Head of caudate nucleus (tissue), 42 donors: ENCODE data around the gene USH1G.

Experiments used
- DNase-seq, 42 donors: peaks; one replicate each; pipeline versions ENCODE4 v3.0.0 to v3.0.0-alpha.2; 2020 to 2021; ENCODE audit warnings: mixed read lengths in 7 of 42
- intact Hi-C: fragments of 100-400 bp; cut with DNase I; formaldehyde crosslinking; loops from one replicate; pipeline ENCODE4 v1.15.0; 2022

USH1G gene

DNA sequence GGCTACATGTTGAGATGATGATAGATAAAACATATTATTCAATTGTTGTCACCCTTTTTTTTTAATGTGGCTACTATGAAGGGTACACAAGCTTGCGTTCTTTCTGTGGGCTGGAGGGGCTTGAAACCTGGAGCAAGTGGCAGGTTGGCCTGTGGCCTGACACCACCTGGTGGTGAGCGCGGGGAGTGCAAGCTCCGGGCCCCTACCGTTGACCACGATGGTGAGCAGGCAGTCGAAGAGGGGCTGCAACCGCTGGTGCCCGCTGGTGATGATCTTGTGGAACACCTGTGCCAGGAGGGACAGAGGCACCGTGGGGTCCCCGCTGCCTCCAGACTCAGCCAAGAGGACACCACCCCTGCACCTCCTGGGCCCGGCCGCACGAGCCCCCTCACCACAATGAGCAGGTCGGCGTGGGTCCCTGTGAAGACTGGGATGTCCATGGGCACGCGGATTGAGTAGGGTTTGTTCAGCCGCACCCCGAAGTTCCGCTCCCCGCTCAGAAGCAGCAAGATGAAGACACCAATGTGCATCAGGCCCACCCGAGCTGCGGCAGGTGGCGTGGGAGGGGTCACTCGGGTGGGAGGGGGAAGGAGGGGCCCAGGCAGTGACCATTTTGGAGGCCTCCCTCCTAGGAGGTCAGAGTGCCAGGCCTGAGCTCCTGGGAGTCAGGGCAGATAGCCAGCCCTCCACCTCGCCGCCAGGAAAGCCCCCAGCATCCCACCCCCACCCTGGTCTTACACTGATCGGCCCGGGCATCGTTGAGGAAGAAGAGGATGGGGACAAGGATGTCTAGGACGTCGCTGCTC lies 35.1 kb upstream of the USH1G start:
- DNase-seq: peak in 41 of 42 donors; percentile 46 to 92 (median 78)
- intact Hi-C loops: no loop called here

DNA sequence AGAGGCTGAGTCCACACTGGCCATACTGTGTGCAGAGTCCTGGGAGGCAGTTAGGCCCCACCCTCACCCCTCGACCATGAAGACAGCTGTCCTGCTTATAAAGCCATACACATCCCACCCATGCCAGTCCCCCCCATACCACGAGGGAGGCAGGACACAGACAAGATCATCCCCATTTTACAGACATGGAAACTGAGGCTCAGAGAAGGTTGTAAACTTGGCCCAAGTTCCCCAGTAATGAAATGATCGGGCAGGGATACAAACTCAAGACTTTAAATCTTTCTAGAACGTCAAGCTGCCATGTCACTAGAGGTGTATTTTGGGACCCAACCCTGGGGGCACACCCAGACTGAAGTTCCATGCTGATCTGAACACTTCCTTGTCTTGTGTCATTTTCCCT lies 33.0 kb upstream of the USH1G start:
- DNase-seq: no peak
- intact Hi-C loops: no loop called here

DNA sequence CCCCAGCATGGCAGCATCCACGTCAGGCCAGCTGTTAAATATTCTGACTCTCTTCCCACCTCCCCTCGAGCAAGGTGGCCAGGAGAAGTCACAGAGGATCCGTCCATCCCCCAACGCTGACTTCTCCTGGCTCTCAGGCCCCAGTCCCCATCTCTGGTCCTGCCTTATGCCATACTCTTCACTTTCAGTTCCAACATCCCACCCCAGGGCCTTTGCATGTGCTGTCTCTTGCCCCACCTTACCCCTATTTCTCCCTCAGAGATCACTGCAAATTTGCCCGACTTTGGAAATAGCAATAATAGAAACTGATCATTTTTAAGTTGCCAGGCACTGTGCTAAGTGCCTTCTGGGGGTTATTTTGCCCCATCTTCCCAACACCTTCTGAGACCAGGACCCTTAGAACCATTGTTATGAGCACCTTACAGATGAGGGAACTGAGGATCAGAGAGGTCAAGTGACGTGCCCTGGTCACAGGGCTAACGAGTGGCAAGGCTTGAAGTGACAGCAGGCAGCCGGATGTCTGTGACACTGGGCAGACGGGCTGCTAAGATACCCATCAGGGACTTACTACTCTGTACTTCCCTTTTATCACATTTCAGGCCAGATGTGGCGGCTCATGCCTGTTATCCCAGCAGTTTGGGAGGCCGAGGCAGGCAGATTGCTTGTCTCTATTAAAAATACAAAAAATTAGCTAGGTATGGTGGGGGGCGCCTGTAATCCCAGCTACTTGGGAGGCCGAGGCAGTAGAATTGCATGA lies 31.8 kb upstream of the USH1G start:
- no peak for DNase-seq
- intact Hi-C loops: no loop called here

DNA sequence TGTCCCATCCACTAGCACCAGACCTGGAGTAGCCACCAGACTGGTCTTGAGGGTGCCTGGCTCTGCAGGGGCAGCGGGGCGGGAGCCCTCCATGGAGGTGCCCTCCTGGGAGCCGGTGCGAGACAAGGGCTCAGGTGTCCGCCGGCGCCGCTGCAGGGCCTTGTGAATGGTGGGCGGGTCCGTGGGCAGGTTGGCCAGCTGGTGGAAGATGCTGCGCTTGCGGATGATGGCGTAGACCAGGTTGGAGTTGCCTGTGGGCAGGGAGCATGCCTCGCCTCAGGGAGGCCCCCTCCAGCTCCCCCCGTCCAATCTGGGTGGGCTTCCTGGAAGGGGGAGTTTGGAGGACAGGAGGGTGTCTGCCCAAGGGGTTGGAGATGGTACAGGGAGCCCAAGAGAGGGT lies 31.1 kb upstream of the USH1G start:
- DNase-seq: no peak
- intact Hi-C loops: no loop called here

DNA sequence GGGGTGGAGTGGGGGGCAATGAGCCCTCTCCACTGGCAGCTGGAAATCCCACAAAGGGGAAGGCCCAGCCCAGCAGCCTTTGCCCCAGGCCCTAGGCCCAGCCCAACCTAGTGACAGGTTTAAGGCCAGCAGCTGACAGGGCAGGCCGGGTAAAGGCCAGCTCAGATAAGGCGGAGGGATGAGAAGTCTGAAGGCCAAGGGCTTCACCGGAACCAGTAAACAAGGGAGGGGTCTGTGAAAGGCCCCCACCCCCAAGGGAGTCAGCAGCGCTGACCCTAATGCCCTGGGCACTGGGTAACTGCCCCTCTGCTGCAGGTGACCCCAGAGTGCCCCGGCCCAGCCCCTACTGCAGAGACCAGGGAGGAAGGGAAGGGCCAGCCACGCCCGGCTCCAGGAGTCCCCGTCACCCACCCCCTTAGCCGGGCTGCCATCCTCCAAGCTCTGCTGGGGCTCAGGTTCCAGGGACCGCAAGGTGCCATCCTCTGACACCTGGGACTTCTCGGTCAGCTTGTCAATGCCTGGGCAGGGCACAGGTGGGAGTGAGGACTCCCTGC lies 30.2 kb upstream of the USH1G start:
- intact Hi-C loops: no loop called here
- no peak for DNase-seq

DNA sequence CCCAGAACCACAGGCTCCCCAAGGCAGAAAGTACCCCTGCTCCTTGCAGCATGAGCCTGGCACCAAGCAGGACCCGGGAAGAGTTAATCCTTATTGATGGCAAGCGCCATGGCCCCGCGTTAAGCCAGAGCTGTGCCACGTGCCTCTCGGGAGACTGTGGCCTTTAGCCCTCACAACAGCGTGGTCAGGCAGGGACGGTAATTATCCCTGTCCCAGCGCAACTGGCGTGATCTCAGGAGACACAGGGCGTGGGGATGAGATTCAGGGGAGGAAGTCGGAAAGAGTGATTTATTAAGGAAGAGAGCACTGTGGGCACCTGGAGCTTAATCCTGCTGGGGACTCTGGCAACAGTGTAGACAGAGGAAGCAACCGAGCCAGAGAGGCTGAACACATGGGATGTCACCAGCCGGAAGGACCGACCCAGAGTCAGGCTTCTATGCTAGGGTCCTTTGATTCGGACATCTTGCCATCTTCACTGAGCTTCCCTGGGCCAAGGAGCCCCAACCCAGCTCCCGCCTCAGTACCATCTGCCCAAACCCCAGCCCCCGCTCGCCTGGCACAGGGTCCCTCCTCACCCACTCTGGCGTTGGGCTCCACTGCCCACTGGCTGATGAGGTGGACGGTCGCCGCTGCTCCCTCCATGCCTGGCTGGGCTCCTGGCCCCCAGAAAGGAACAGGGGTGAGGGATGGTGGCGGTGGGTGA lies 29.5 kb upstream of the USH1G start:
- intact Hi-C loops: no loop called here
- no peak for DNase-seq

DNA sequence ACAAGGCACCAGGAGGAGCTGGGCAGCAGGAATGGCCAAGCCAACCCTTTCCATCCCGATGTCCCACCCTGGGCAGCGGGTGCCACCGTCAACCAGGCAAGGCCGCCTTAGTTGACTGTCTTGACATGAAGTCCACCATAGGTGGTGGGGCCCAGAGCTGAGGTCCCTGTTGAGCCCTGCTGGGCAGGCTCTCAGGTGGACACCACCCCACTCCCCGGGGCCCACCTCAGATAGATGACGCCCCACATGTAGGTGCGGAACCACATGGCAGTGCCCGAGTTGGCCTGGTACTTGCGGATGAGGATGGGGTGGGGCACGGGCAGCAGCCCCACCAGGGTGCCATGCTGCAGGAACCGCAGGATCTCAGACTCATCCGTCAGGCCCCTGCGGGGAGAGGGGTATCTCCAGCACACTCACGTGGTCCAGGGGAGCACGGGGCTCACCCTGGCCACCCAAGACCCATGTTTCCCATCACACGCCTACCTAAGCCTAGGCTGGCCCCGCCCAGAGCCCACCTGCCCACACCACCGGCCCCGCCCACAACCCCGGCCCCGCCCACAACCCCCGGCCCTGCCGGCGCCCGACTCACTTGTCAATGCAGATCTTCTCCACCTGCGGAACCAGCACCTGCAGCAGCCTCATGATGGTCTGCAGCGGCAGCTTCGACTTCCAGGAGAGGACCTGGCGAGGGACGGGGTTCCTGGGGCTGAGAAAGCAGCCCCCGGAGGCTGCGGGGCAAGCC lies 28.8 kb upstream of the USH1G start:
- intact Hi-C loops: no loop called here

DNA sequence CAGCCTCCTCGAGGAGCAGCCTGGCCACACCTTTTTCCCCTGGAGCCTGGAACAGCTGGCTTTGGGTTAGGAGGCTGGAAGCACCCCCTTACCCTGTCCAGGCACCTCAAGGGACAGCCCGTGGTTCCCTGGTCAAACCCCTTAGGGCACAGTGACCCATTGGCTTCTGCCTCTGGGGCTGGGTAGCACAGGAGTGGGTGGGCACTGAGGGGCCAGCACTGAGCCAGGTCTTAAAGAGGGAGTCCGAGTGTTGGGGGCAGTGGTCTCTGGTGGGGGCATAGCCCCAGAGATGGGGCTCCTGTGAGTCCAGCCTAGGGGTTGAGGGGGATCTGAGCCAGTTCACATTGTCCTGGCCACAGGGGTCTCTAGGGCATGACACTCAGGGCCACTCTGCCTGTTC lies 28.0 kb upstream of the USH1G start:
- intact Hi-C loops: no loop called here

More for the DNA sequence above, 28.8 kb upstream of the USH1G start:
- DNase-seq: no peak

DNA sequence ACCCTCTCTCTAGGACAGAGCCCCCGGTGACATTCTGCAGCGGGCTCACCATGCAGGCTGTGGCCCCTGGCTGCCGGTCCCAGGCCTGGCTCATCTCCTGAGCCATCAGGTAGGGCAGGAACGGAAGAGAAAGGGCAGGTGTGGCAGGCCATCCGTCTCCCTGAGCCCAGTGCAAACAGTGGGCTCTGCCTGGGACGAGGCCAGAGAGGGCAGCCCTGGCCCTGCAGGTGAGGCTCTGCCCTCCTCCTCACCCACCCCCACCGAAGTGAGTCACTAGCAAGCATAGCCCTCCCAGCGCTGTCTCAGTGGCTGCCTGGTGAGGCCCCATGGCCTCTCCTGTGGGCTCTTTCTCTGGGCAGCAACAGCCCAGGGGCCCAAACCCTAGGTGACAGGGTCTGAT lies 27.2 kb upstream of the USH1G start:
- no peak for DNase-seq
- intact Hi-C loops: no loop called here

More for the DNA sequence above, 28.0 kb upstream of the USH1G start:
- no peak for DNase-seq

DNA sequence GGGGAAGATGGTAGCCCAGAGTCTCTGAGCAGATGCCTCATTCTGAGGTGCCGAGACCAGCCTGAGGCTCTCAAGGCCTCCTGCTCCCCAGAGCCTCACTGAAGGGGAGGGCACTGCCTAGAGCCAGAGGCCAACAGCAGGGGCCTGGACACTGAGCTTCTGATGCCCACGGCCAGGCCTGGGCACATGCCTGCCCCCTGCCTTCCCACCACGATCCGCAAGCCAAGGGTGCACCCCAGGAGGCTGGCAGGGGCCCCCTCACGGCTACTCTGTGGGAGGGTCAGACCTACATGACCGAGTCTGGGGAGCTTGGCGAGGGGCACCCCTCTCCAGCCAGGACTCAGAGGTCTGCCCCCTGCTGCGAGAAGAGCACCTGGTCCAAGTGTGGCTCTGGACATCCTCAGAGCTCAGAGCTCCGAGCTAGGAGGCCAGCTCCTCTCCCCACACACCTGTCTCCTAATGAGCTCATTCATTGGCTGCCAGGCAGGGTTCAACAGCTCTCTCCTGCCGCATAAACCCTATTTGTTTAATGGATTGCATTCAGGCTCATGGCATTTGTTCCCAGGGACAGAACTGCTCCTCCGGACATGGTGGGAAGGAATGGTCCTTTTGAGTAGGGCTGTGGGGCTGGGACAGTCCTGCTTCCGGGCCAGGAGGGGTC lies 26.5 kb upstream of the USH1G start:
- no peak for DNase-seq
- intact Hi-C loops: no loop called here

DNA sequence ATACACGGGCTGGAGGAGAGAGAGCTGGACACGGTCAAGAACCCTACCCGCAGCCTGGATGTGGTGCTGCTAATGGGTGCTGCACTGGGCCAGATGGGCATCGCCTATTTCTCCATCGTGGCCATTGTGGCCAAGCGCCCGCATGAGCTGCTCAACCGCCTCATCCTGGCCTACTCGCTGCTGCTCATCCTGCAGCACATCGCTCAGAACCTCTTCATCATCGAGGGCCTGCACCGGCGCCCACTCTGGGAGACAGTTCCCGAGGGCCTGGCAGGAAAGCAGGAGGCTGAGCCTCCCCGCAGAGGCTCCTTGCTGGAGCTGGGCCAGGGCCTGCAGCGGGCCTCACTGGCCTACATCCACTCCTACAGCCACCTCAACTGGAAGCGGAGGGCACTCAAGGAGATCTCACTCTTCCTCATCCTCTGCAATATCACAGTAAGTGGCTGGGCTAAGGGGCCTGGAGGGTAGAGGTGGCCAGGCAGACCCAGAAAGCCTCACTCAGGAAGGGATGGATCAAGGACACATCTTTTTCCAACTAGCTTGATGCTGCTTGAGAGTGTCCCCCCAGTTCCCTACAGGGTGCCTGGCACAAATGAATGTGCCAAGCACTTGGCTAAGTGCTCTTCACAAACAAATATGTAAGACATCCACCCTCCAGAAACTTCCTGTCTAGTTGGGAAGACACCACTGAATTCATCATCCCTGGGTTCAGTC lies 24.1 kb upstream of the USH1G start:
- intact Hi-C loops: no loop called here
- no peak for DNase-seq

DNA sequence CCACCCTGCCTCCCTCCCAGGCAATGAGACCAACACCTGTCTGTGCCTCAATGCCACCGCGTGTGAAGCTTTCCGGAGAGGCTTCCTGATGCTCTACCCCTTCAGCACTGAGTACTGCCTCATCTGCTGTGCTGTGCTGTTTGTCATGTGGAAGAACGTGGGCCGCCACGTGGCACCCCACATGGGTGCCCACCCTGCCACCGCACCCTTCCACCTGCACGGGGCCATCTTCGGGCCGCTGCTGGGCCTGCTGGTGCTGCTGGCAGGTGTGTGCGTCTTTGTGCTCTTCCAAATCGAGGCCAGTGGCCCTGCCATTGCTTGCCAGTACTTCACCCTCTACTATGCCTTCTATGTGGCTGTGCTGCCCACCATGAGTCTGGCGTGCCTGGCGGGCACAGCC lies 23.6 kb upstream of the USH1G start:
- intact Hi-C loops: no loop called here
- no peak for DNase-seq

DNA sequence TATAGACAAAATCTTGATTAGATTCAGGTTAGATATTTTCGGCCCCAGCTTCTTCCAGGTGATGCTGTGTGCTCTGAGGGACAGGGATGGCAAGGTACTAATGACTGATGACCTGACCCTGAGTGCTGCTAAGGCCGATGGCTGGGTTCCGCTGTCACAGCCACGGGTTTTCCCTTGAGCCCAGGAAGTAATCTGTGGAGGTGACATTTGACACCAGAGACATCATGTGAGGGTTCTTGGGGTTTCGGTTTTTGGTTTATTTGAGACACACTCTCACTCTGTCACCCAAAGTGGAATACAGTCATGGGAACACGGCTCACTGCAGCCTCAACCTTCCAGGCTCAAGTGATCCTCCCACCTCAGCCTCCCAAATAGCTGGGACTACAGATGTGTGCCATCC lies 22.5 kb upstream of the USH1G start:
- intact Hi-C loops: no loop called here
- DNase-seq: no peak

DNA sequence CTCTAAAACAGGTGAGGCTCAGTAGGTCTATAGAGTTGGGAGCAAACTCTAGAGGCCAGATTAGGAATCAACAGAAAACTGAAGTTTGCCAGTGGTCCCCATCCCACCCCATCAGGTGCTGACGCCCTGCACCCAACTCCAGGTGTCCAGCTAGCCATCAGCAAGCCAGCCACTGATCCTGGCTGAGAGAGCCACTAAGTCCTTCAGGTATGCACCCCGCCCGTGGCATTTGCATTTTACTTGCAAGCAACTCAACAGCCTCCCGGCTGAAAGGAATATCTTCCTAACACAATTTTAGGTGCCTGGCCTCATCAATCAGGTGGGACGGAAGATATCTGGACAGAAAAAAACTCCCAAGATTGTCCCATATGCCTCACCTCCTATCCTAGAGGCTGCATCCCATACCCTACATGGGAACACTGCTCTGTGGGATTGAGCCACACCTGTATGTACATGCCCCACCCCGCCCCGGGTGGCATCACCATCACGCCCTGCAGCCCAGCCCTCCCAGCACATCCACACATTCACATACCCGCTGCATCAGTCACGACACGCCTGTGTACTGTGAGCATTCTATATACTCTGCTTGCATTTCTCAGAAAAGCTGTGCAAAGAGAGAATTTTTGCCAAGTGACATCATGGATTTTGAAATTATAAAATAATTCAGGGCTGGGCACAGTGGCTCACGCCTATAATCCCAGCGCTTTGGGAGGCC lies 20.9 kb upstream of the USH1G start:
- intact Hi-C loops: no loop called here
- DNase-seq: no peak

DNA sequence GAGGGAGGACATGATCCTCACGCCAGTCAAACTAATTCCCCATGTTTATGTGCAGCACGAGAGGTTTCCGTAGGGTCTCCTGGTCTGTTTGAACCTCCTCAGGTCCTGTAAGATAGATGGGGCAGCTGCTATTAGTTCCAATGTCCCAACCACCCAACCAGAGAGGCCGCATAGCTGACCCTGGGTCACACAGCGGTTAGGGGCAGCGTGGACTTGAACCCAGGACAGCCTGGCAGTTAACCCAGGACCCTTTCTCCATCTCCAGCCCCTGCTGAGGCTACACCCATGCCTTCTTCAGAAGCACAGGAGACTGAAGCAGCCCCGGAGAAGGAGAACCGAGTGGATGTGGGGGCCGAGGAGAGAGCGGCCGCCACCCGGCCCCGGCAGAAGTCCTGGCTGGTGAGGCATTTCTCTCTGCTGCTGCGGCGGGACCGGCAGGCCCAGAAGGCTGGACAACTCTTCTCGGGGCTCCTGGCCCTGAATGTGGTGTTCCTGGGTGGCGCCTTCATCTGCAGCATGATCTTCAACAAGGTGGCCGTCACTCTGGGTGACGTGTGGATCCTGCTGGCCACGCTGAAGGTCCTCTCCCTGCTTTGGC lies 18.2 kb upstream of the USH1G start:
- intact Hi-C loops: no loop called here
- DNase-seq: no peak

DNA sequence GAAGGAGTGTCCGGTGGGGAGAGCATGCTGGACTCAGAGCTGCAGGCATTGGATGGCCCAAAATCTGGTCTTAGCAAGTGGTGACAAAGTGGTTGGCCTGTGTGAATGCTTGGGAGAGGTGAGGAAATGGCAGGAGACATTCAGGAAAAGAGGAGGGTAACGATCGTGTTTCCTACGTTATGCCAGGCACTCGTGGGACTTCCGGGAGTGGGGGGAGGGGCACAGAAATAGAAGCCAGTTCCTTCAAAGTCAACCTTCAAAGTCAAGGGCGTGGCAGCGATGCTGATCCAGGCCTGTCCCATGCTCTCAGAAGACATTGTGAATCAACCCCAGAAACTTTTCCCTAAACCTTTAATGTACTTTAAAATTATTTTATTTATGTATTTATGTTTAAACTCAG lies 16.5 kb upstream of the USH1G start:
- intact Hi-C loops: no loop called here

More for the DNA sequence above, 16.5 kb upstream of the USH1G start:
- DNase-seq: no peak
